Fibroblast of skin of right quadriceps (primary cell): ENCODE results near the gene GRAP2.

ENCODE experiments used
- DNase-seq: peaks from one replicate; pipeline ENCODE4 v3.0.0-alpha.2; 2013

GRAP2 gene

DNA sequence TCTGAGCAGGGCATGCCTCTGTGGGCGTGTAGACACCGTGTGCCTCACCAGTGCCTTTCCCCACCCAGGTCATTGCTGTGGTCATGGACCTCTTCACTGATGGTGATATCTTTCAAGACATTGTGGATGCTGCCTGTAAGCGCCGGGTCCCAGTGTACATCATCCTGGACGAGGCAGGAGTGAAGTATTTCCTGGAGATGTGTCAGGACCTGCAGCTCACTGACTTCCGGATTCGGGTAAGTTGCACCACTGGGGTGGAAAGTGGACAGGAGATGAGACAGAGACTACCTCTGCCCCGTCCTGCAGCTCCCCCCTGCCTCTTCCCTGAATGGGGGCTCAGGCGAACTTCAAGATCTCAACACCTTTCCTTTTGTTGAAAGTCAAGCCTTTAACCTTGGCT, 118.2 kb downstream of the GRAP2 start:
- no peak for DNase-seq

DNA sequence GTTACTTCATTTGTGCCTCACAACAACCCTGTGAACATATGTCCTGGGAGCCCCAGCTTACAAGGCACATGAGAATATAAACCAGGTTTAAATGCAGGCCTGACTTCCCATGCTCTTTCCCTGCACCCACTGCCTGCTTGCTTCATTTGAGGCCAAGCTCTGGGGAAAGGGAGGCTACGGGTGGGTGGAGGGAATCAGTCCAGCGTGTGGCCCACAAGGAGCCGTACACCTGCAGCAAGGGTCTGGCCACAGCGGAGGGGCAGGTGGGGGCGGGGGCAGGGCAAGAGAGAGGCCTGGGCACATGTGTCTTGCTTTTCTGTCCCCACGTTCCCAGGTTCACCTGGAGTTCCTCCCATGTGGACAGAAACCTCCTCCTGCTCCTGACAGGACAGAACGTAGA, 120.1 kb downstream of the GRAP2 start:
- DNase-seq = no peak

GRCh38 chr22:40021401-40022000, 120.6 kb downstream of the GRAP2 start:
- DNase-seq = no peak

DNA sequence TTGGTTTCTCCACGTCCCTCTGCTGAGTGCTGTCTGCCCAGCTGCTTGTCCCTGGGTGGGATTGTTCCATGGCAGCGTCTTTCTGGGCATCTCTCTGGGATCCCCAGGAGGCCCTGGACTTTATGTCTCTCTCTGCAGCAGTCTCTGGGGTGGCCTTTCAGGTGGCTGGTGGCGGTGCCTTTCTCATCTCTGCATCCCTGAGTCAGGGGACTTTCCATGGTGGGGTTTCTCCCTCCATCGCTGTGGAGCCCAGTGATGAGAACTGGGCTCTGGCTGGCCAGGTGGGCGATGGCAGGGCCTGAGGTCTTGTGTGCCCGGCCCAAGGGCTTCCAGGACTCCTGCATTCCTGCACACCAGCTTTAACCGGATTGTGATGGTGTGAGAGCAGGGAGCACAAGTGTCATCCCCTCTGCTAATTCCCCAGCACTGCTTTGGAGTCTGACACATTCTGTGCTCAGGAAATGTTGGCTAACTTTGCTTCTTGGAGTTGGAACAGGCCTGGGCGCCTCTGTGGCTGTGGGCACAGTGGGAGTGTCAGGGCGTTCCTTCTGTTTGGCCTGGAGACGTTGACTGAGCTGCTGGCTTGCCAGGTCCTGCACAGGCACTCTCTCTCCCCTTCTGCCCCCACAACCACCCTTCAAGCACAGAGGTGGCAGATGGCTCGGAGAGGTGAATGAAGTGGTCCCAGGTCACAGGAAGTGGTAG, 121.8 kb downstream of the GRAP2 start:
- DNase-seq = no peak
